DND-41 (cell line): ENCODE results near the gene SGCD.

Source experiments
- ATAC-seq: fragments of 200-7000 bp; cut with Tn5 transposase; 3 replicates; pipeline ENCODE4 v1.9.1; 2021; ENCODE audit warnings: low read depth; ENCODE audit not compliant: insufficient read depth
- DNase-seq: peaks from one replicate; pipeline ENCODE4 v3.0.0-alpha.2; 2020
- H2AFZ ChIP-seq: 2 replicates; pipeline ENCODE4 v1.6.0; 2012; ENCODE audit warnings: low read depth, low read length
- H3K27ac ChIP-seq: 2 replicates; pipeline ENCODE4 v1.5.1; 2012; ENCODE audit warnings: low read length, inconsistent platforms
- H3K27me3 ChIP-seq: fragments of 200-600 bp; sonication (generic); 2 replicates; pipeline ENCODE4 v1.6.0; 2012; ENCODE audit warnings: low read length, mild to moderate bottlenecking, inconsistent platforms; ENCODE audit not compliant: insufficient read depth, poor library complexity
- H3K36me3 ChIP-seq: 2 replicates; pipeline ENCODE4 v1.5.1; 2012; ENCODE audit warnings: low read length, inconsistent platforms; ENCODE audit not compliant: insufficient read depth
- H3K4me1 ChIP-seq: 2 replicates; pipeline ENCODE4 v1.5.1; 2012; ENCODE audit warnings: mild to moderate bottlenecking, low read length; ENCODE audit not compliant: insufficient read depth
- H3K4me2 ChIP-seq: 2 replicates; pipeline ENCODE4 v1.6.0; 2012; ENCODE audit warnings: mild to moderate bottlenecking, moderate library complexity, low read length, inconsistent platforms; ENCODE audit not compliant: insufficient read depth
- H3K4me3 ChIP-seq, 2 experiments: fragments of 200-600 bp in 1 of 2; shearing (Covaris generic) in 1 of 2; 2 replicates each; pipeline ENCODE4 v1.5.1; 2012 to 2016; ENCODE audit warnings: inconsistent platforms in 2 of 2, low read length in 2 of 2, mild to moderate bottlenecking in 2 of 2, low read depth in 1 of 2, moderate library complexity in 1 of 2
- H3K79me2 ChIP-seq: 2 replicates; pipeline ENCODE4 v1.6.0; 2012; ENCODE audit warnings: low read length, inconsistent platforms; ENCODE audit not compliant: insufficient read depth
- H3K9ac ChIP-seq: 2 replicates; pipeline ENCODE4 v1.6.0; 2012; ENCODE audit warnings: low read depth, mild to moderate bottlenecking, inconsistent platforms, low read length, moderate library complexity
- H3K9me3 ChIP-seq: 2 replicates; pipeline ENCODE4 v1.5.1; 2012; ENCODE audit warnings: low read length, moderate library complexity, mild to moderate bottlenecking, inconsistent platforms; ENCODE audit not compliant: insufficient read depth, severe bottlenecking
- H4K20me1 ChIP-seq: 2 replicates; pipeline ENCODE4 v1.6.0; 2012; ENCODE audit warnings: low read length; ENCODE audit not compliant: insufficient read depth
- CTCF ChIP-seq: IDR thresholded peaks from 2 replicates; pipeline ENCODE4 v1.5.1; 2012; ENCODE audit warnings: borderline replicate concordance, low read length, moderate library complexity, mild to moderate bottlenecking; ENCODE audit not compliant: poor library complexity, severe bottlenecking; ENCODE audit errors: extremely low read depth
- EZH2 ChIP-seq: IDR thresholded peaks from 3 replicates; pipeline ENCODE4 v1.6.1; 2012; ENCODE audit warnings: borderline replicate concordance, low read depth, mild to moderate bottlenecking, moderate library complexity, low read length, inconsistent platforms; ENCODE audit not compliant: severe bottlenecking

The SGCD gene

GRCh38 chr5:156706631-156707030 lies 379.7 kb downstream of the SGCD start:
- no peak for ATAC-seq
- H3K9ac ChIP-seq = no peak overlapping the region
- H2AFZ ChIP-seq = no peak overlapping the region

GRCh38 chr5:156707750-156708149 lies 380.8 kb downstream of the SGCD start:
- H2AFZ ChIP-seq = no peak overlapping the region
- peaks cover 2% of the 10 kb centered on the region for H3K27me3 ChIP-seq
- TF ChIP-seq CTCF (no peak), EZH2 (no peak)
- no peaks in the 10 kb centered on the region for H4K20me1 ChIP-seq
- H3K27ac ChIP-seq = no peak overlapping the region
- no peaks in the 10 kb centered on the region for H3K4me1 ChIP-seq
- DNase-seq = no peak
- H3K4me2 ChIP-seq = no peak overlapping the region
- no peaks in the 10 kb centered on the region for H3K79me2 ChIP-seq
- no peak overlapping the region for H3K4me3 ChIP-seq
- H3K36me3 ChIP-seq = no peaks in the 10 kb centered on the region
- no peaks in the 10 kb centered on the region for H3K9me3 ChIP-seq
- ATAC-seq = no peak
- H3K9ac ChIP-seq = no peak overlapping the region

More at GRCh38 chr5:156706631-156707030, 379.7 kb downstream of the SGCD start:
- Histone ChIP-seq H3K9me3 (no peaks in the 10 kb centered on the region), H3K27me3 (peaks cover 2% of the 10 kb centered on the region), H3K36me3 (no peaks in the 10 kb centered on the region), H4K20me1 (no peaks in the 10 kb centered on the region), H3K4me2 (no peak overlapping the region), H3K4me1 (no peaks in the 10 kb centered on the region), H3K79me2 (no peaks in the 10 kb centered on the region), H3K4me3 (no peak overlapping the region), H3K27ac (no peak overlapping the region)
- TF ChIP-seq CTCF = no peak
- no peak for TF ChIP-seq EZH2
- no peak for DNase-seq

GRCh38 chr5:156715287-156715686 lies 388.3 kb downstream of the SGCD start:
- H2AFZ ChIP-seq = no peak overlapping the region
- H3K4me1 ChIP-seq = no peaks in the 10 kb centered on the region
- H3K4me2 ChIP-seq = no peak overlapping the region
- ATAC-seq (no peak), DNase-seq (no peak)
- no peaks in the 10 kb centered on the region for H3K27me3 ChIP-seq
- H3K27ac ChIP-seq = no peak overlapping the region
- no peak overlapping the region for H3K9ac ChIP-seq
- H4K20me1 ChIP-seq = no peaks in the 10 kb centered on the region
- H3K36me3 ChIP-seq = no peaks in the 10 kb centered on the region
- no peaks in the 10 kb centered on the region for H3K79me2 ChIP-seq
- no peak overlapping the region for H3K4me3 ChIP-seq
- no peaks in the 10 kb centered on the region for H3K9me3 ChIP-seq
- TF ChIP-seq EZH2 (no peak), CTCF (no peak)
